ENCODE data around the gene PSAT1.

Gene PSAT1

GRCh38 chr9:78292716-78293497 lies 4.0 kb upstream of the PSAT1 start:
- DNase-seq = no peak

- no peak for DNase-seq
Observed at GRCh38 chr9:78294290-78295176, 2.4 kb upstream of the PSAT1 start.

- DNase-seq = no peak
Observed at GRCh38 chr9:78295177-78295575, 1.7 kb upstream of the PSAT1 start.

- DNase-seq = no peak
Observed at GRCh38 chr9:78295731-78296130, 1.2 kb upstream of the PSAT1 start.

- DNase-seq = no peak
Observed at GRCh38 chr9:78296201-78296892, 578 bp upstream of the PSAT1 start.

- DNase-seq = no peak
Observed at GRCh38 chr9:78297672-78297961, 692 bp downstream of the PSAT1 start.

- peak; percentile 38 for DNase-seq
Observed at GRCh38 chr9:78298046-78298765, 1.3 kb downstream of the PSAT1 start.

GRCh38 chr9:78300209-78300608 lies 3.3 kb downstream of the PSAT1 start:
- no peak for DNase-seq

- DNase-seq = no peak
Observed at GRCh38 chr9:78301466-78301865, 4.5 kb downstream of the PSAT1 start.

GRCh38 chr9:78303377-78304062 lies 6.6 kb downstream of the PSAT1 start:
- no peak for DNase-seq

- no peak for DNase-seq
Observed at GRCh38 chr9:78304357-78304756, 7.4 kb downstream of the PSAT1 start.

GRCh38 chr9:78306222-78307076 lies 9.5 kb downstream of the PSAT1 start:
- no peak for DNase-seq

GRCh38 chr9:78307360-78307759 lies 10.4 kb downstream of the PSAT1 start:
- no peak for DNase-seq

GRCh38 chr9:78309066-78309465 lies 12.1 kb downstream of the PSAT1 start:
- DNase-seq = no peak

- no peak for DNase-seq
Observed at GRCh38 chr9:78311075-78311474, 14.2 kb downstream of the PSAT1 start.

GRCh38 chr9:78311886-78312524 lies 15.1 kb downstream of the PSAT1 start:
- no peak for DNase-seq

- DNase-seq = no peak
Observed at GRCh38 chr9:78314550-78314949, 17.6 kb downstream of the PSAT1 start.

GRCh38 chr9:78314953-78315870 lies 18.3 kb downstream of the PSAT1 start:
- DNase-seq = no peak

- DNase-seq = no peak
Observed at GRCh38 chr9:78316166-78316892, 19.4 kb downstream of the PSAT1 start.
